Astrocyte (in vitro differentiated cells and primary cell): ENCODE measurements around the gene SLC9A9.

Source experiments
- CTCF ChIP-seq: IDR thresholded peaks from 2 replicates; pipeline ENCODE4 v1.5.1; 2011; ENCODE audit warnings: low read depth, mild to moderate bottlenecking, inconsistent platforms, low read length, moderate library complexity; ENCODE audit not compliant: insufficient read depth
- EZH2 ChIP-seq: IDR thresholded peaks from 2 replicates; pipeline ENCODE4 v1.6.1; 2012; ENCODE audit warnings: mild to moderate bottlenecking, low read length, inconsistent platforms; ENCODE audit not compliant: insufficient read depth

- TF ChIP-seq CTCF (no peak), EZH2 (no peak)
Measured at GRCh38 chr3:143584474-143584873, 263.8 kb downstream of the SLC9A9 start.
